Endothelial cell of umbilical vein (primary cell): Measurements from ENCODE around the gene MGLL. TPM values are rescaled to one million over a fixed set of nuclear protein-coding genes. Genes with fewer than 3 reads are reported as not detected.

Experiments used
- BruUV-seq: library from RNA; stranded (reverse); fragments of 400-500 nt; replicated peaks from 2 replicates; lab custom pipeline; 2021; lab: Mats Ljungman, UMichigan
- CTCF ChIA-PET: fragments of 300-600, 350-600 bp; sonication (Branson Sonifier 250); formaldehyde crosslinking; loops from one replicate; lab custom pipeline; 2021; ENCODE audit warnings: antibody characterized with exemption, inconsistent platforms; lab: Charles Lee
- POLR2A ChIA-PET: fragments of 300-600, 350-600 bp; sonication (Branson Sonifier 250); formaldehyde crosslinking; loops from one replicate; lab custom pipeline; 2021; ENCODE audit warnings: antibody characterized with exemption, inconsistent platforms; lab: Charles Lee
- DNase-seq: peaks from one replicate; pipeline ENCODE4 v3.0.0-alpha.2; 2011; ENCODE audit warnings: low read depth, low spot score
- FAIRE-seq: peaks from 2 replicates; lab custom pipeline; 2011; peaks lifted over from hg19 to GRCh38; lab: Jason Lieb, UNC
- H2AFZ ChIP-seq: 2 replicates; pipeline ENCODE4 v1.6.0; 2012; ENCODE audit warnings: low read depth, low read length, control low read depth, inconsistent platforms
- H3K27ac ChIP-seq: 2 replicates; pipeline ENCODE4 v1.5.1; 2011; ENCODE audit warnings: low read depth, mild to moderate bottlenecking, control low read depth, low read length, moderate library complexity; ENCODE audit not compliant: insufficient read depth
- H3K27me3 ChIP-seq, 2 experiments: 2 replicates each; pipeline versions ENCODE4 v1.6.0 to v1.6.1; 2011; ENCODE audit warnings: low read length in 2 of 2, mixed read lengths in 1 of 2; ENCODE audit not compliant: control insufficient read depth in 2 of 2, insufficient read depth in 2 of 2
- H3K36me3 ChIP-seq, 2 experiments: 2 replicates in 1 of 2; 3 replicates in 1 of 2; pipeline ENCODE4 v1.5.1; 2011; ENCODE audit warnings: low read length in 2 of 2, mild to moderate bottlenecking in 1 of 2, moderate library complexity in 1 of 2; ENCODE audit not compliant: control insufficient read depth in 2 of 2, insufficient read depth in 2 of 2; ENCODE audit errors: extremely low read depth in 1 of 2
- H3K4me1 ChIP-seq: 3 replicates; pipeline ENCODE4 v1.5.1; 2011; ENCODE audit warnings: mild to moderate bottlenecking, low read length; ENCODE audit not compliant: control insufficient read depth, insufficient read depth; ENCODE audit errors: extremely low read depth
- H3K4me2 ChIP-seq: 2 replicates; pipeline ENCODE4 v1.6.1; 2011; ENCODE audit warnings: low read length, control low read depth, mixed read lengths; ENCODE audit not compliant: insufficient read depth
- H3K4me3 ChIP-seq, 3 experiments: fragments of 200-600 bp in 1 of 3; sonication (generic), shearing (Covaris generic) in 1 of 3; replicated peaks in 1 of 3; 2 replicates each; pipeline ENCODE4 v1.5.1; 2011 to 2016; ENCODE audit warnings: control low read depth in 3 of 3, low read length in 3 of 3, mild to moderate bottlenecking in 2 of 3, inconsistent platforms in 1 of 3, low read depth in 1 of 3, moderate library complexity in 1 of 3; ENCODE audit not compliant: insufficient read depth in 1 of 3
- H3K79me2 ChIP-seq: 2 replicates; pipeline ENCODE4 v1.6.0; 2012; ENCODE audit warnings: low read length, inconsistent platforms; ENCODE audit not compliant: control insufficient read depth, insufficient read depth
- H3K9ac ChIP-seq: replicated peaks from 2 replicates; pipeline ENCODE3; 2011; ENCODE audit warnings: low read length, control low read depth; ENCODE audit not compliant: insufficient read depth; ENCODE audit errors: extremely low read depth
- H3K9me1 ChIP-seq: replicated peaks from 3 replicates; pipeline ENCODE4 v1.6.0; 2011; ENCODE audit warnings: mild to moderate bottlenecking, low read length; ENCODE audit not compliant: control insufficient read depth, insufficient read depth; ENCODE audit errors: extremely low read depth
- H3K9me3 ChIP-seq: replicated peaks from 2 replicates; pipeline ENCODE4 v1.5.1; 2012; ENCODE audit warnings: low read length, inconsistent platforms; ENCODE audit not compliant: control insufficient read depth, insufficient read depth
- H4K20me1 ChIP-seq: replicated peaks from 2 replicates; pipeline ENCODE3; 2011; ENCODE audit warnings: mild to moderate bottlenecking, low read length; ENCODE audit not compliant: control insufficient read depth, insufficient read depth; ENCODE audit errors: extremely low read depth
- CTCF ChIP-seq, 2 donors: IDR thresholded peaks; 1 replicate in 1 of 2; 2 replicates in 1 of 2; pipeline ENCODE4 v1.5.1; 2011; ENCODE audit warnings: low read length in 2 of 2, mild to moderate bottlenecking in 2 of 2, moderate library complexity in 2 of 2, control low read depth in 1 of 2, inconsistent platforms in 1 of 2, low read depth in 1 of 2; ENCODE audit not compliant: insufficient read depth in 1 of 2; ENCODE audit errors: extremely low read depth in 1 of 2
- EZH2 ChIP-seq: IDR thresholded peaks from 2 replicates; pipeline ENCODE4 v1.6.1; 2012; ENCODE audit warnings: borderline replicate concordance, low read depth, mild to moderate bottlenecking, moderate library complexity, low read length, inconsistent platforms; ENCODE audit not compliant: severe bottlenecking
- FOS ChIP-seq: IDR thresholded peaks from 2 replicates; pipeline ENCODE4 v1.6.1; 2011; ENCODE audit warnings: mild to moderate bottlenecking, low read length, moderate library complexity, borderline replicate concordance; ENCODE audit not compliant: insufficient read depth
- GATA2 ChIP-seq: IDR thresholded peaks from 2 replicates; pipeline ENCODE4 v1.7.0; 2011; ENCODE audit warnings: low read depth, mild to moderate bottlenecking, moderate library complexity, mixed read lengths, low read length; ENCODE audit not compliant: insufficient read length, insufficient read depth
- JUN ChIP-seq: IDR thresholded peaks from 2 replicates; pipeline ENCODE4 v1.6.1; 2011; ENCODE audit warnings: borderline replicate concordance, low read depth; ENCODE audit not compliant: insufficient read length, insufficient read depth
- MYC ChIP-seq: IDR thresholded peaks from one replicate; pipeline ENCODE4 v1.6.1; 2011; ENCODE audit warnings: mild to moderate bottlenecking, low read depth, low read length
- POLR2A ChIP-seq: IDR thresholded peaks from 2 replicates; pipeline ENCODE4 v1.6.1; 2012; ENCODE audit warnings: low read depth, mild to moderate bottlenecking, control low read depth, low read length
- POLR2AphosphoS5 ChIP-seq: IDR thresholded peaks from 2 replicates; pipeline ENCODE4 v1.6.1; 2012; ENCODE audit warnings: low read depth, mild to moderate bottlenecking, control low read depth, low read length, moderate library complexity; ENCODE audit not compliant: insufficient read depth
- dilution Hi-C: fragments of 300-500 bp; cut with MboI; formaldehyde crosslinking; loops from one replicate; pipeline ENCODE4 v1.15.0; 2019; ENCODE audit warnings: low sequenced_read_pairs; ENCODE audit not compliant: extremely low pct_ligation_motif_present
- intact Hi-C: fragments of 100-400 bp; cut with micrococcal nuclease; formaldehyde crosslinking; loops from one replicate; pipeline ENCODE4 v1.10.0; 2022
- polyA plus RNA-seq, 4 experiments: library from polyadenylated mRNA; depleted of rRNA in 3 of 4; stranded (reverse) in 3 of 4; unstranded in 1 of 4; fragments of >200 nt; gene quantifications; 2 replicates each; pipeline versions ENCODE4 v1.2.1 to v1.2.3, GENCODE V29; 2011 to 2012; ENCODE audit warnings: missing spikeins in 1 of 4
- total RNA-seq: library from RNA; stranded (reverse); gene quantifications from 2 replicates; pipeline ENCODE4 v1.2.3, GENCODE V29; 2021
- TF ChIP-seq, protein P1 (sequence below): IDR thresholded peaks from 2 replicates; pipeline ENCODE4 v1.6.1; 2011; ENCODE audit not compliant: insufficient read depth, insufficient read length

Gene MGLL
- total and polyA plus RNA-seq, 2 donors (not counting 3 experiments of a cell fraction or from before 2014, with no cell fraction given), result 30.7 to 60.2 TPM

DNA sequence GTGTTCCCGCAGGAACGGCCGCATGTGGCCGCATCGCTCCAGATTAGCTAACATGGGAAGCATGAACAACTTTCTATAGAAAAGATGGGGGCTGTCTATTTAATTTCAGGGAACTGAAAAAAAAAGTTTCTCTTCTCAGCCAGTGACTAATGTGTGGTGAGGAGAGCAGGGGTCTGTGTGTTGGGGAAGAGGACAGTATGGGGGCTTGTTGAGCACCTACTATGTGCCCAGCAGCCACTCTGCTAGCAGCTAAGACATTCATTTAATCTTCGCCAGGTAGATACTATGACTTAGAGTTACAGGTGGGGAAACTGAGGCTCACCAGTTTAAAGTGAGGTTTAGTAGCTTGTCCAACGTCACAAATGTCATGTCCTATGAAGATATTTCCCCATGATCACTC, 56.6 kb downstream of the MGLL start:
- Histone ChIP-seq H2AFZ (no peak overlapping the region), H3K4me1 (peaks cover 28% of the 10 kb centered on the region), H3K9me1 (no peaks in the 10 kb centered on the region), H3K9ac (no peak overlapping the region), H3K79me2 (peaks cover 34% of the 10 kb centered on the region), H3K4me3 (no peak overlapping the region), H3K27me3 (no peaks in the 10 kb centered on the region), H4K20me1 (no peaks in the 10 kb centered on the region), H3K36me3 (no peaks in the 10 kb centered on the region), H3K9me3 (no peaks in the 10 kb centered on the region), H3K27ac (no peak overlapping the region), H3K4me2 (no peak overlapping the region)
- no peak for TF ChIP-seq GATA2
- TF ChIP-seq MYC, result no peak
- TF ChIP-seq POLR2AphosphoS5, result no peak
- TF ChIP-seq EZH2, result no peak
- TF ChIP-seq, protein P1, sequence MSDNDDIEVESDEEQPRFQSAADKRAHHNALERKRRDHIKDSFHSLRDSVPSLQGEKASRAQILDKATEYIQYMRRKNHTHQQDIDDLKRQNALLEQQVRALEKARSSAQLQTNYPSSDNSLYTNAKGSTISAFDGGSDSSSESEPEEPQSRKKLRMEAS, result no peak
- TF ChIP-seq POLR2A, result no peak
- TF ChIP-seq JUN, result no peak
- TF ChIP-seq FOS, result no peak
- no peak for TF ChIP-seq CTCF (IDR thresholded peaks at IDR 0.05; ENCODE audit: extremely low read depth in 1 of 2, insufficient read depth in 1 of 2, low read depth in 1 of 2, low read length in 2 of 2)
- dilution Hi-C loops, result no loop called here
- no peak for DNase-seq
- BruUV-seq, result no TSS peak
- ChIA-PET POLR2A (no interaction called here), CTCF (interaction anchor here (1.0 kb wide), 1 partner anchor 18 kb away, joined by 3 read pairs; no protein-coding TSS in a partner anchor)
- FAIRE-seq, result no peak
- intact Hi-C loops, result no loop called here
